Colonic mucosa (tissue), 4 donors: Measurements from ENCODE around the gene NCR2. TPM values are rescaled to one million over a fixed set of nuclear protein-coding genes. Genes with fewer than 3 reads are reported as not detected.

Experiments
- DNase-seq: peaks from one replicate; pipeline ENCODE4 v3.0.0-alpha.2; 2020
- H3K27ac ChIP-seq: fragments of 200-600 bp; one replicate; pipeline ENCODE4 v1.8.0; 2021
- H3K27me3 ChIP-seq: fragments of 200-600 bp; one replicate; pipeline ENCODE4 v1.8.0; 2021
- H3K36me3 ChIP-seq: fragments of 200-600 bp; one replicate; pipeline ENCODE4 v1.8.0; 2021
- H3K4me1 ChIP-seq: fragments of 200-600 bp; one replicate; pipeline ENCODE4 v1.8.0; 2021; ENCODE audit warnings: mild to moderate bottlenecking
- H3K4me3 ChIP-seq: fragments of 200-600 bp; one replicate; pipeline ENCODE4 v1.8.0; 2021
- H3K9ac ChIP-seq, 2 donors: one replicate each; pipeline ENCODE4 v1.7.0; 2013; ENCODE audit warnings: control low read depth in 2 of 2, low read depth in 2 of 2, low read length in 2 of 2
- H3K9me3 ChIP-seq: fragments of 200-600 bp; one replicate; pipeline ENCODE4 v1.8.0; 2021
- CTCF ChIP-seq: fragments of 200-600 bp; IDR thresholded peaks from one replicate; pipeline ENCODE4 v1.8.0; 2022; ENCODE audit warnings: antibody characterized with exemption, mild to moderate bottlenecking
- intact Hi-C: fragments of 100-400 bp; cut with DNase I; formaldehyde crosslinking; loops from one replicate; pipeline ENCODE4 v1.14.1; 2022
- total RNA-seq, 2 donors: library from RNA; stranded (reverse); fragmentation: NEBNext Ultra II Directional in 1 of 2; extraction: Animal tissue kit (Norgen Biotek cat#: 25700) in 1 of 2; gene quantifications; one replicate each; pipeline ENCODE4 v1.2.1, GENCODE V29; 2021
- donor health status: healthy.
- donor health status: DM: no; HTN: no; CAD: no.
- donor health status: DM: no; HTN: no; CAD: no.

NCR2 gene
- total RNA-seq, 2 donors from 2014 or later = not detected

GRCh38 chr6:41332241-41332640 is 3.2 kb upstream of the NCR2 start:
- no peaks in the 10 kb centered on the region for H3K4me1 ChIP-seq
- no peaks in the 10 kb centered on the region for H3K36me3 ChIP-seq
- H3K4me3 ChIP-seq = no peak overlapping the region
- H3K27ac ChIP-seq = no peak overlapping the region
- no peaks in the 10 kb centered on the region for H3K27me3 ChIP-seq
- DNase-seq = no peak
- TF ChIP-seq CTCF = no peak
- intact Hi-C loops = no loop called here
- H3K9ac ChIP-seq = no peak overlapping the region
- H3K9me3 ChIP-seq = no peaks in the 10 kb centered on the region

- TF ChIP-seq CTCF = no peak
- no peaks in the 10 kb centered on the region for H3K27me3 ChIP-seq
- H3K36me3 ChIP-seq = no peaks in the 10 kb centered on the region
- no peaks in the 10 kb centered on the region for H3K4me1 ChIP-seq
- intact Hi-C loops = no loop called here
- DNase-seq = no peak
- H3K9me3 ChIP-seq = no peaks in the 10 kb centered on the region
- H3K9ac ChIP-seq = no peak overlapping the region
- no peak overlapping the region for H3K27ac ChIP-seq
- H3K4me3 ChIP-seq = no peak overlapping the region
Measured at GRCh38 chr6:41332842-41333736, 2.3 kb upstream of the NCR2 start.

- Histone ChIP-seq H3K27me3 (no peaks in the 10 kb centered on the region), H3K9ac (no peak overlapping the region), H3K27ac (no peak overlapping the region), H3K4me3 (no peak overlapping the region), H3K9me3 (no peaks in the 10 kb centered on the region), H3K4me1 (no peaks in the 10 kb centered on the region), H3K36me3 (no peaks in the 10 kb centered on the region)
- intact Hi-C loops = no loop called here
- TF ChIP-seq CTCF = no peak
- DNase-seq = no peak
Measured at GRCh38 chr6:41334482-41335040, 847 bp upstream of the NCR2 start.

GRCh38 chr6:41335943-41336342 is 535 bp downstream of the NCR2 start:
- DNase-seq = no peak
- no peak overlapping the region for H3K27ac ChIP-seq
- no peaks in the 10 kb centered on the region for H3K4me1 ChIP-seq
- no peak overlapping the region for H3K9ac ChIP-seq
- no peaks in the 10 kb centered on the region for H3K9me3 ChIP-seq
- intact Hi-C loops = no loop called here
- no peaks in the 10 kb centered on the region for H3K36me3 ChIP-seq
- H3K4me3 ChIP-seq = no peak overlapping the region
- no peak for TF ChIP-seq CTCF
- H3K27me3 ChIP-seq = no peaks in the 10 kb centered on the region

GRCh38 chr6:41336824-41337223 is 1.4 kb downstream of the NCR2 start:
- no peaks in the 10 kb centered on the region for H3K9me3 ChIP-seq
- no peaks in the 10 kb centered on the region for H3K4me1 ChIP-seq
- H3K4me3 ChIP-seq = no peak overlapping the region
- H3K27me3 ChIP-seq = no peaks in the 10 kb centered on the region
- DNase-seq = no peak
- TF ChIP-seq CTCF = no peak
- no peak overlapping the region for H3K27ac ChIP-seq
- no peaks in the 10 kb centered on the region for H3K36me3 ChIP-seq
- H3K9ac ChIP-seq = no peak overlapping the region
- intact Hi-C loops = no loop called here
